ENCODE results near the gene LHX3.
A peak's percentile ranks its signal among the peaks of the same experiment; 100 is the strongest.

LHX3 gene

DNA sequence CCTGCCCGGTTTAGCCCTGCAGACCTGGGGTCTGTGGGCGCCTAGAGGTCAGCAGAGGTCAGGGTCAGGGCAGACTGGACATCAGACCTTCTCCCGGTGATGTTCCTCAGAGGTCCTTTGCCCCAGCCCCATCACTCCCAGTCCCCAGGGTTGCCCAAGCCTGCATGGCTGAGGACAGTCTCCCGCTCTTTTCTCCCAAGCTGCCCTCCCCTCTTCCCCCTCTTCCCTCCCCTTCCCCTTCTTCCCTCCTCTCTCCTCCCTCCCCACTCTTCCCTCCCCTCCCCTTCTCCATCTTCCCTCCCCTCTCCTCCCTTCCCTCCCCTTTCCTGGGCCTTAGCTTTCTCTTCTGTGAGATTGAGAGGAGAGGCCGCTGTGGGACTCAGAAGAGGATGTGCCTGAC is 10.4 kb downstream of the LHX3 start:
- no peaks in the 10 kb centered on the region for H3K79me1 ChIP-seq (ENCODE audit: low read length)
- H2BK120ac ChIP-seq (ENCODE audit: insufficient read depth, low read length, poor library complexity), result no peak overlapping the region
- H4K91ac ChIP-seq (ENCODE audit: low read depth, low read length), result no peak overlapping the region
- no peak overlapping the region for H3K4ac ChIP-seq (ENCODE audit: low read depth, low read length)
- no peak overlapping the region for H3K23ac ChIP-seq (ENCODE audit: low read length)
- H2AK5ac ChIP-seq (ENCODE audit: low read length), result no peak overlapping the region
- no peak overlapping the region for H3K27ac ChIP-seq (ENCODE audit: low read depth, low read length)
- H3K14ac ChIP-seq (ENCODE audit: low read length), result no peak overlapping the region
- H2AFZ ChIP-seq (ENCODE audit: insufficient read depth, low read length, poor library complexity), result no peak overlapping the region
- H3K18ac ChIP-seq (ENCODE audit: low read length), result no peak overlapping the region
- no peaks in the 10 kb centered on the region for H3K36me3 ChIP-seq (ENCODE audit: control insufficient read depth in 1 of 2, insufficient read depth in 2 of 2, low read length in 2 of 2)
- no peak for DNase-seq
- no peak overlapping the region for H4K12ac ChIP-seq (ENCODE audit: low read depth, low read length)
- no peak overlapping the region for H3K9ac ChIP-seq (ENCODE audit: low read length)
- H4K8ac ChIP-seq (ENCODE audit: low read depth, low read length), result no peak overlapping the region
- H3K9me3 ChIP-seq (ENCODE audit: insufficient read depth, low read depth, low read length), result peaks cover 22% of the 10 kb centered on the region
- H3K4me1 ChIP-seq (ENCODE audit: control insufficient read depth in 1 of 2, insufficient read depth in 2 of 2, low read length in 2 of 2), result no peaks in the 10 kb centered on the region
- no peaks in the 10 kb centered on the region for H3K79me2 ChIP-seq (ENCODE audit: control insufficient read depth, insufficient read depth, low read length, poor library complexity)
- no peak overlapping the region for H3K4me2 ChIP-seq (ENCODE audit: low read length)
- no peak overlapping the region for H2BK12ac ChIP-seq (ENCODE audit: low read length)
- H3K27me3 ChIP-seq (ENCODE audit: insufficient read depth, low read length), result peaks cover 75% of the 10 kb centered on the region
- H2BK5ac ChIP-seq (ENCODE audit: low read depth, low read length, poor library complexity), result no peak overlapping the region
- no CpG with 5 or more reads among the region's 5 CpGs for WGBS (ENCODE audit: extremely low coverage, insufficient coverage, insufficient read length)
- H3K4me3 ChIP-seq (ENCODE audit: low read depth, low read length), result no peak overlapping the region

DNA sequence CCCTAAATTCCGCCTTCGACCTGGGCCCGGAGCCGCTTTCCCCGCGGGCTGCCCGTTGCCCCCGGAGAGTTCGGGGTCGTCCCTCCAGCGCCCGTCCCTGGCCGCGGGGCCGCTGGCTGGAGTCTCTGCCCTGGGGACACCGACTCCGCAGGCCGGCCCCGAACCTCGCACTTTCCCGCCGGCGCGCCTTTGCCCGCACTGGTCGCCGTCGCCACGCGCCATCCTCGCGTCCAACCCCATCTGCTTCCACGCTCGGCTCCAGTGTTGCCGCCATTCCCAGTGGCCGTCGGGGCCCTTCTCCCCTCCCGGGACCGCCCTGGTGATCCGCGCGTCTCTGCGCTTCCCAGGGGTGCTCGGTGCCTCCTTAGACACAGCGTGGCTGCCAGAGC is 11.0 kb downstream of the LHX3 start:
- Histone ChIP-seq H2BK5ac (ENCODE audit: low read depth, low read length, poor library complexity) (no peak overlapping the region), H4K91ac (ENCODE audit: low read depth, low read length) (no peak overlapping the region), H3K9ac (ENCODE audit: low read length) (no peak overlapping the region), H3K4me2 (ENCODE audit: low read length) (no peak overlapping the region), H3K18ac (ENCODE audit: low read length) (no peak overlapping the region), H2AK5ac (ENCODE audit: low read length) (no peak overlapping the region), H3K23ac (ENCODE audit: low read length) (no peak overlapping the region), H2AFZ (ENCODE audit: insufficient read depth, low read length, poor library complexity) (no peak overlapping the region), H3K79me1 (ENCODE audit: low read length) (no peaks in the 10 kb centered on the region), H3K36me3 (ENCODE audit: control insufficient read depth in 1 of 2, insufficient read depth in 2 of 2, low read length in 2 of 2) (no peaks in the 10 kb centered on the region), H3K27ac (ENCODE audit: low read depth, low read length) (no peak overlapping the region), H3K79me2 (ENCODE audit: control insufficient read depth, insufficient read depth, low read length, poor library complexity) (no peaks in the 10 kb centered on the region), H4K12ac (ENCODE audit: low read depth, low read length) (no peak overlapping the region), H3K4ac (ENCODE audit: low read depth, low read length) (no peak overlapping the region), H2BK120ac (ENCODE audit: insufficient read depth, low read length, poor library complexity) (no peak overlapping the region), H3K9me3 (ENCODE audit: insufficient read depth, low read depth, low read length) (peaks cover 18% of the 10 kb centered on the region), H3K14ac (ENCODE audit: low read length) (no peak overlapping the region), H3K4me3 (ENCODE audit: low read depth, low read length) (no peak overlapping the region), H3K4me1 (ENCODE audit: control insufficient read depth in 1 of 2, insufficient read depth in 2 of 2, low read length in 2 of 2) (no peaks in the 10 kb centered on the region), H2BK12ac (ENCODE audit: low read length) (no peak overlapping the region), H3K27me3 (ENCODE audit: insufficient read depth, low read length) (peaks cover 69% of the 10 kb centered on the region), H4K8ac (ENCODE audit: low read depth, low read length) (no peak overlapping the region)
- no CpG with 5 or more reads among the region's 45 CpGs for WGBS (ENCODE audit: extremely low coverage, insufficient coverage, insufficient read length)
- DNase-seq, result no peak

DNA sequence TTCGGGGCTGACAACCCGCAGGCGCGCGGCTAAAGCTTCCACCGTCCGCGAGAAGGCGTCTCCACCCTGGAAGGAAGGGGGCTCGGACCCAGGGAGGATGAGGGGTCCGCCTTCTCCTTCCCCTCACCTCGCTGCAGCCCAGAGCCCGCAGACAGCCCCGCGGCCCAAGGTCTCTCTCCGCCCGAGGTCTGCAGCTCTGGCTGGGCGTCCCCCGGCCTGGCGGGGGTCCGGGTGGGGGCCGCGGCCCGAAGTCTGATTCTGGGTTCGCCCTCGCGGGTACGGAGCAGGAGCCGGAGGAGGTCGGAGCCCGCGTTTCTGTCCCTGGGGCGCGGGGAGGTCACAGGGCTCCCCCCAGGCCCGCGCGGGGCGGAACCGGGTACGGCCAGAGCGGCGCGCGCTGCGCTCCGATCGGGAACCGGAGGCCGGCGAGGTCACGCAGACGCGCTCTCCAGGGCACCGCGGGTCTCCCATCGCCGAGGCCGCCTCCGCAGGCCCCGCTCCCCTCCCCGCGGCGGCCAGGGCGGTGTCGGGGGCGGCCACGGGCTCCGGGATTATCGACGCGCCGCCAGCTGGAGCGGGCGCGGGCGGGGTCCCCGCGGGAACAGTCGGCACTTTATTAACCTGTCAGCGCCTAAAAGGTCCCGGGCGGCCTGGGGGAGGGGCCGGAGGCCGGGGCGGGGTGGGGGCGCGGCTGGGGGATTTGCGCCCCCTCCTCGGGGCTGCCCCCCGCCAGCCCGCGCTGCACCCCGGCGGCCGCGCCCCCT is 11.6 kb downstream of the LHX3 start:
- H2BK5ac ChIP-seq (ENCODE audit: low read depth, low read length, poor library complexity), result no peak overlapping the region
- no peaks in the 10 kb centered on the region for H3K79me1 ChIP-seq (ENCODE audit: low read length)
- no peak overlapping the region for H2AK5ac ChIP-seq (ENCODE audit: low read length)
- no peak overlapping the region for H2BK120ac ChIP-seq (ENCODE audit: insufficient read depth, low read length, poor library complexity)
- H2BK12ac ChIP-seq (ENCODE audit: low read length), result no peak overlapping the region
- no peak overlapping the region for H3K27ac ChIP-seq (ENCODE audit: low read depth, low read length)
- no peak overlapping the region for H3K18ac ChIP-seq (ENCODE audit: low read length)
- H3K14ac ChIP-seq (ENCODE audit: low read length), result no peak overlapping the region
- no peak overlapping the region for H4K12ac ChIP-seq (ENCODE audit: low read depth, low read length)
- H4K91ac ChIP-seq (ENCODE audit: low read depth, low read length), result no peak overlapping the region
- no peaks in the 10 kb centered on the region for H3K4me1 ChIP-seq (ENCODE audit: control insufficient read depth in 1 of 2, insufficient read depth in 2 of 2, low read length in 2 of 2)
- no peak overlapping the region for H3K4ac ChIP-seq (ENCODE audit: low read depth, low read length)
- peaks cover 63% of the 10 kb centered on the region for H3K27me3 ChIP-seq (ENCODE audit: insufficient read depth, low read length)
- H3K4me3 ChIP-seq (ENCODE audit: low read depth, low read length), result no peak overlapping the region
- no peak overlapping the region for H2AFZ ChIP-seq (ENCODE audit: insufficient read depth, low read length, poor library complexity)
- H3K79me2 ChIP-seq (ENCODE audit: control insufficient read depth, insufficient read depth, low read length, poor library complexity), result no peaks in the 10 kb centered on the region
- DNase-seq, result no peak
- no peak overlapping the region for H3K23ac ChIP-seq (ENCODE audit: low read length)
- no CpG with 5 or more reads among the region's 96 CpGs for WGBS (ENCODE audit: extremely low coverage, insufficient coverage, insufficient read length)
- H4K8ac ChIP-seq (ENCODE audit: low read depth, low read length), result no peak overlapping the region
- H3K9me3 ChIP-seq (ENCODE audit: insufficient read depth, low read depth, low read length), result peaks cover 18% of the 10 kb centered on the region
- no peaks in the 10 kb centered on the region for H3K36me3 ChIP-seq (ENCODE audit: control insufficient read depth in 1 of 2, insufficient read depth in 2 of 2, low read length in 2 of 2)
- no peak overlapping the region for H3K9ac ChIP-seq (ENCODE audit: low read length)
- peak overlapping the region; percentile 18 for H3K4me2 ChIP-seq (ENCODE audit: low read length)

DNA sequence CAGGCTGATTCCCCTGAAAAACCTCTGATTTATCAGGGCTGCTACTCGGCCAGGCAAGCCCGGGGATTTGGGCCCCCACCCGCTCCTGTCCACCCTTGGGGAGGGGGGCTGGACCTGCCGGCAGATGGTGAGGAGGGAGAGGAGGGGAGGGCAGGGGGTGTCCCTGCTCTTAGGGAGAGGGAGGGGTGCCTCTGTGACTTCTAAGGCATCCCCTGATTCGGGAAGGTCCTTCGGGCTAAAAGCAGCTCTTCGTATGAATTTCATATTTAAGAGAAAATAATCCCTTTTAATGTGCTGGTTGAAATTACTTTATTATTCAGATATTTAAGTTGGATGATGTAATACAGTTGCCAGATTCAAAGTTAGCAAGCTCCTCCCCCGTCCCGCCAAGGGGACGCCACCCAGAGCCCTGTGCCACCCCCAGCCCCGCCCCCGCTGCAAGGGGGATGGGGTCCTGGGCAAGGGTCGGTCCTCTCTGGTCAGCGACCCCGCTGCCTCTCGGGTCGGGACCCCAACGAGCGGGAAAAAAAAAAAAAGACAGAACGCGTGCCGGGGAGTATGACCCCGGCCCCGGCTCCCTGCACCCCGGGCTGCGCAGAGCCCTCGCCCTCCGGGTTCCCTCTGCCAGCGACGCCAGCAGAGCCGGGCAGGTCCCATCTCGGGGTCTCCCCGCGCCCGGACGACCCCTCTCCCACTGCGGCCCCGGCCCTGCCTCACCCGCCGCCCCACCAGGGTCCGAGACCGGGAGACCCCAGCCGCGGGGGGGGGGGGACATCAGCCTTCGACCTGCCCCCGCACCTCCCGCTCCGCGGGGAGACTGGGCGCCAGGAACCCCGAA is 12.4 kb downstream of the LHX3 start:
- Histone ChIP-seq H3K14ac (ENCODE audit: low read length) (no peak overlapping the region), H3K27me3 (ENCODE audit: insufficient read depth, low read length) (peaks cover 55% of the 10 kb centered on the region), H3K36me3 (ENCODE audit: control insufficient read depth in 1 of 2, insufficient read depth in 2 of 2, low read length in 2 of 2) (no peaks in the 10 kb centered on the region), H2BK5ac (ENCODE audit: low read depth, low read length, poor library complexity) (no peak overlapping the region), H3K4ac (ENCODE audit: low read depth, low read length) (no peak overlapping the region), H2BK120ac (ENCODE audit: insufficient read depth, low read length, poor library complexity) (no peak overlapping the region), H4K12ac (ENCODE audit: low read depth, low read length) (no peak overlapping the region), H3K79me2 (ENCODE audit: control insufficient read depth, insufficient read depth, low read length, poor library complexity) (no peaks in the 10 kb centered on the region), H3K4me2 (ENCODE audit: low read length) (no peak overlapping the region), H2AFZ (ENCODE audit: insufficient read depth, low read length, poor library complexity) (no peak overlapping the region), H3K4me3 (ENCODE audit: low read depth, low read length) (no peak overlapping the region), H2BK12ac (ENCODE audit: low read length) (no peak overlapping the region), H3K27ac (ENCODE audit: low read depth, low read length) (no peak overlapping the region), H3K79me1 (ENCODE audit: low read length) (no peaks in the 10 kb centered on the region), H2AK5ac (ENCODE audit: low read length) (no peak overlapping the region), H4K8ac (ENCODE audit: low read depth, low read length) (no peak overlapping the region), H3K9me3 (ENCODE audit: insufficient read depth, low read depth, low read length) (peaks cover 18% of the 10 kb centered on the region), H4K91ac (ENCODE audit: low read depth, low read length) (no peak overlapping the region), H3K9ac (ENCODE audit: low read length) (no peak overlapping the region), H3K23ac (ENCODE audit: low read length) (no peak overlapping the region), H3K4me1 (ENCODE audit: control insufficient read depth in 1 of 2, insufficient read depth in 2 of 2, low read length in 2 of 2) (no peaks in the 10 kb centered on the region), H3K18ac (ENCODE audit: low read length) (no peak overlapping the region)
- no peak for DNase-seq
- WGBS (ENCODE audit: extremely low coverage, insufficient coverage, insufficient read length), result no CpG with 5 or more reads among the region's 51 CpGs
